GF-D8 (cell line): ENCODE results near the gene ACKR3.

Experiments used
- DNase-seq: peaks from one replicate; lab custom pipeline; 2025; lab: John Stamatoyannopoulos, UW

Gene ACKR3

GRCh38 chr2:236570081-236570868, 650 bp downstream of the ACKR3 start:
- DNase-seq = no peak

- DNase-seq = no peak
Measured at GRCh38 chr2:236571145-236571544, 1.5 kb downstream of the ACKR3 start.

- DNase-seq = no peak
Measured at GRCh38 chr2:236572482-236572881, 2.9 kb downstream of the ACKR3 start.

- no peak for DNase-seq
Measured at GRCh38 chr2:236573066-236573929, 3.7 kb downstream of the ACKR3 start.

GRCh38 chr2:236574000-236574399, 4.4 kb downstream of the ACKR3 start:
- no peak for DNase-seq

- DNase-seq = no peak
Measured at GRCh38 chr2:236574424-236575145, 5.0 kb downstream of the ACKR3 start.

GRCh38 chr2:236575510-236575909, 5.9 kb downstream of the ACKR3 start:
- DNase-seq = no peak

GRCh38 chr2:236576087-236576486, 6.5 kb downstream of the ACKR3 start:
- no peak for DNase-seq

GRCh38 chr2:236576953-236577352, 7.3 kb downstream of the ACKR3 start:
- DNase-seq = no peak

- no peak for DNase-seq
Measured at GRCh38 chr2:236577481-236578410, 8.1 kb downstream of the ACKR3 start.

- DNase-seq = no peak
Measured at GRCh38 chr2:236578411-236578846, 8.8 kb downstream of the ACKR3 start.

GRCh38 chr2:236579048-236579745, 9.6 kb downstream of the ACKR3 start:
- no peak for DNase-seq

GRCh38 chr2:236579746-236580315, 10.2 kb downstream of the ACKR3 start:
- no peak for DNase-seq

- no peak for DNase-seq
Measured at GRCh38 chr2:236580746-236581355, 11.2 kb downstream of the ACKR3 start.

- DNase-seq = no peak
Measured at GRCh38 chr2:236581546-236581945, 11.9 kb downstream of the ACKR3 start.

GRCh38 chr2:236582968-236583367, 13.3 kb downstream of the ACKR3 start:
- DNase-seq = no peak

- no peak for DNase-seq
Measured at GRCh38 chr2:236583621-236584203, 14.1 kb downstream of the ACKR3 start.

GRCh38 chr2:236584521-236585384, 15.1 kb downstream of the ACKR3 start:
- no peak for DNase-seq

- no peak for DNase-seq
Measured at GRCh38 chr2:236585966-236586365, 16.3 kb downstream of the ACKR3 start.
